ENCODE measurements around the gene WDSUB1.

GRCh38 chr2:159256159-159256558 is 30.3 kb downstream of the WDSUB1 start:
- no peak for TF ChIP-seq CTCF (IDR thresholded peaks at IDR 0.05; ENCODE audit: low read depth, low read length, missing input control)
- no peak for TF ChIP-seq JUND (IDR thresholded peaks at IDR 0.05)
- no peak for TF ChIP-seq TAF1 (conservative IDR thresholded peaks at IDR 0.05)
- TF ChIP-seq, protein P1, sequence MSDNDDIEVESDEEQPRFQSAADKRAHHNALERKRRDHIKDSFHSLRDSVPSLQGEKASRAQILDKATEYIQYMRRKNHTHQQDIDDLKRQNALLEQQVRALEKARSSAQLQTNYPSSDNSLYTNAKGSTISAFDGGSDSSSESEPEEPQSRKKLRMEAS (IDR thresholded peaks at IDR 0.05) = no peak
- TF ChIP-seq ATF3 (IDR thresholded peaks at IDR 0.05) = no peak
